Osteocyte (in vitro differentiated cells): Measurements from ENCODE around the gene HBG1. TPM values are rescaled to one million over a fixed set of nuclear protein-coding genes. Genes with fewer than 3 reads are reported as not detected.

Experiments used
- DNase-seq: peaks from one replicate; pipeline ENCODE4 v3.0.0; 2021; ENCODE audit warnings: mixed read lengths; ENCODE audit not compliant: unreplicated experiment; ENCODE audit errors: extremely low spot score
- H3K27ac Mint-ChIP-seq: one replicate; pipeline ENCODE4 v1.8.0; 2021; ENCODE audit warnings: mild to moderate bottlenecking, mixed read lengths; ENCODE audit not compliant: unreplicated experiment
- H3K27me3 Mint-ChIP-seq: one replicate; pipeline ENCODE4 v1.8.0; 2021; ENCODE audit warnings: mixed read lengths; ENCODE audit not compliant: unreplicated experiment
- H3K36me3 Mint-ChIP-seq: one replicate; pipeline ENCODE4 v1.8.0; 2021; ENCODE audit warnings: mixed read lengths; ENCODE audit not compliant: unreplicated experiment
- H3K4me1 Mint-ChIP-seq: one replicate; pipeline ENCODE4 v1.8.0; 2021; ENCODE audit warnings: mixed read lengths; ENCODE audit not compliant: unreplicated experiment
- H3K4me3 Mint-ChIP-seq: one replicate; pipeline ENCODE4 v1.8.0; 2021; ENCODE audit warnings: mild to moderate bottlenecking, moderate library complexity, mixed read lengths; ENCODE audit not compliant: unreplicated experiment
- H3K9me3 Mint-ChIP-seq: one replicate; pipeline ENCODE4 v1.8.0; 2021; ENCODE audit warnings: mixed read lengths; ENCODE audit not compliant: unreplicated experiment
- total RNA-seq: library from RNA; stranded (reverse); gene quantifications from 2 replicates; pipeline ENCODE4 v1.2.1, GENCODE V29; 2021
- TF ChIP-seq, protein P1 (sequence below): fragments of 200-600 bp; sonication (generic); IDR thresholded peaks from 2 replicates; pipeline ENCODE4 v1.5.0; 2021; ENCODE audit warnings: antibody characterized with exemption, mild to moderate bottlenecking, moderate library complexity

HBG1 gene
- total RNA-seq, 1 donor from 2014 or later = not detected

DNA sequence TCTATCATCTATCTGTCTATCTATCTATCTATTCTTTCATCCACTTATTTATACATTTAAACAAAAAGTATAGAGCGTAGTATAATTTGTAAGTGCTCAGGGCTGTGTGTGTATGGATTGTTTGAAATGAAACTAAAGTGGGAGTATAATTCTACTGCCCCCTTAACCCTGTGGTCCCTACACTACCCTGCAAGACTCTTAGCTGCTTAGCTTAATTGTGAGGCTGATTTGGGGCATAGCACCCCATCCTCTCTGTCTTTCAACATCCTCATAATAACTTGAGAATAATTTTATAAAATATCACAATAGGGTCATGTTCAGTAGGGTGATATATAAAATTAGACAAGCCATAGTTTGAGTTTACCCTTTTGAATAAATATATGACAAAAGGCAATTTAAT lies 40.4 kb upstream of the HBG1 start:
- Mint-ChIP-seq H3K36me3 (no peaks in the 10 kb centered on the region), H3K9me3 (no peaks in the 10 kb centered on the region), H3K27ac (no peak overlapping the region), H3K27me3 (no peaks in the 10 kb centered on the region), H3K4me3 (no peak overlapping the region), H3K4me1 (peaks cover 6% of the 10 kb centered on the region)
- TF ChIP-seq, protein P1, sequence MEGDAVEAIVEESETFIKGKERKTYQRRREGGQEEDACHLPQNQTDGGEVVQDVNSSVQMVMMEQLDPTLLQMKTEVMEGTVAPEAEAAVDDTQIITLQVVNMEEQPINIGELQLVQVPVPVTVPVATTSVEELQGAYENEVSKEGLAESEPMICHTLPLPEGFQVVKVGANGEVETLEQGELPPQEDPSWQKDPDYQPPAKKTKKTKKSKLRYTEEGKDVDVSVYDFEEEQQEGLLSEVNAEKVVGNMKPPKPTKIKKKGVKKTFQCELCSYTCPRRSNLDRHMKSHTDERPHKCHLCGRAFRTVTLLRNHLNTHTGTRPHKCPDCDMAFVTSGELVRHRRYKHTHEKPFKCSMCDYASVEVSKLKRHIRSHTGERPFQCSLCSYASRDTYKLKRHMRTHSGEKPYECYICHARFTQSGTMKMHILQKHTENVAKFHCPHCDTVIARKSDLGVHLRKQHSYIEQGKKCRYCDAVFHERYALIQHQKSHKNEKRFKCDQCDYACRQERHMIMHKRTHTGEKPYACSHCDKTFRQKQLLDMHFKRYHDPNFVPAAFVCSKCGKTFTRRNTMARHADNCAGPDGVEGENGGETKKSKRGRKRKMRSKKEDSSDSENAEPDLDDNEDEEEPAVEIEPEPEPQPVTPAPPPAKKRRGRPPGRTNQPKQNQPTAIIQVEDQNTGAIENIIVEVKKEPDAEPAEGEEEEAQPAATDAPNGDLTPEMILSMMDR = no peak
- no peak for DNase-seq

DNA sequence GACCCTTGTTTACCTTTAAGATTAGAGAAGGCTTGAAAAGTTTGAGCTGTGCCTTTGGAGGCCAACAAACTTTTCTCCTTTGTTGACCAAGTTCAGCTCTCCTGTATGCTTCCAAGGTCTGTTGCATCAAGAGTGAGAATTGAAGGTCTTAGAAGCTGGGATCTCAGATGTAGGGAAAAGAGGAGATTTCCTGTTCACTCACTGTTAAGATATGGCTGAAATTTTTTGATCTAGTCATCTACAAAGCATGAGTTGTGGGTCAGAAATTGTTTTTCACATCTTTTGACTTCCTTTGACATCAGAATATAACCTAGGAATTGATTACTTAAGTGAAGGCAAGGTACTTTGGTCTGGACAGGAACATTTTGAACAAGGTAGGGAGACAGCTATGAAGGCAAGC lies 40.0 kb upstream of the HBG1 start:
- Mint-ChIP-seq H3K36me3 (no peaks in the 10 kb centered on the region), H3K27ac (no peak overlapping the region), H3K27me3 (no peaks in the 10 kb centered on the region), H3K4me1 (peaks cover 6% of the 10 kb centered on the region), H3K9me3 (no peaks in the 10 kb centered on the region), H3K4me3 (no peak overlapping the region)
- DNase-seq = no peak
- TF ChIP-seq, protein P1 = no peak

DNA sequence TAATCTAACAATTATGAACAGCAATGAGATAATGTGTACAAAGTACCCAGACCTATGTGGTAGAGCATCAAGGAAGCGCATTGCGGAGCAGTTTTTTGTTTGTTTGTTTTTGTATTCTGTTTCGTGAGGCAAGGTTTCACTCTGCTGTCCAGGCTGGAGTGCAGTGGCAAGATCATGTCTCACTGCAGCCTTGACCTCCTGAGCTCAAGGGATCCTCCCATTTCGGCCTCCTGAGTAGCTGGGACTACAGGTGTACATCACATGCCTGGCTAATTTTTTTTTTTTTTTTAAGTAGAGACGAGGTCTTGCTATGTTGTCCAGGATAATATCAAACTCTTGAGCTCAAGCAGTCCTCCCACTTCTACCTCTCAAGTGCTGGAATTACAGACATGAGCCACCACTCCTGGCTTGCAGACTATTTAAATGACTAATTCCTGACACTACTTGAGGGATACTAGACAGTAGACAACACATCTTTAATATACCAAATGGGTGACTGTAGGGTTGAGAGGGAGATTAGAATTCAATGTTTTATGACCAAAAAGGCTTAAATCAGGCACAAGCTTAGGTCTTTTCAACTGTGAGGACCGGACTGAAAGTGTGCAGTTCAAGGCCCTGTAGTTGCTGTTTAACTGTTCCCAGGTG lies 39.4 kb upstream of the HBG1 start:
- H3K9me3 Mint-ChIP-seq = no peaks in the 10 kb centered on the region
- peaks cover 6% of the 10 kb centered on the region for H3K4me1 Mint-ChIP-seq
- H3K27ac Mint-ChIP-seq = no peak overlapping the region
- TF ChIP-seq, protein P1 = no peak
- H3K27me3 Mint-ChIP-seq = no peaks in the 10 kb centered on the region
- no peaks in the 10 kb centered on the region for H3K36me3 Mint-ChIP-seq
- no peak for DNase-seq
- H3K4me3 Mint-ChIP-seq = no peak overlapping the region

DNA sequence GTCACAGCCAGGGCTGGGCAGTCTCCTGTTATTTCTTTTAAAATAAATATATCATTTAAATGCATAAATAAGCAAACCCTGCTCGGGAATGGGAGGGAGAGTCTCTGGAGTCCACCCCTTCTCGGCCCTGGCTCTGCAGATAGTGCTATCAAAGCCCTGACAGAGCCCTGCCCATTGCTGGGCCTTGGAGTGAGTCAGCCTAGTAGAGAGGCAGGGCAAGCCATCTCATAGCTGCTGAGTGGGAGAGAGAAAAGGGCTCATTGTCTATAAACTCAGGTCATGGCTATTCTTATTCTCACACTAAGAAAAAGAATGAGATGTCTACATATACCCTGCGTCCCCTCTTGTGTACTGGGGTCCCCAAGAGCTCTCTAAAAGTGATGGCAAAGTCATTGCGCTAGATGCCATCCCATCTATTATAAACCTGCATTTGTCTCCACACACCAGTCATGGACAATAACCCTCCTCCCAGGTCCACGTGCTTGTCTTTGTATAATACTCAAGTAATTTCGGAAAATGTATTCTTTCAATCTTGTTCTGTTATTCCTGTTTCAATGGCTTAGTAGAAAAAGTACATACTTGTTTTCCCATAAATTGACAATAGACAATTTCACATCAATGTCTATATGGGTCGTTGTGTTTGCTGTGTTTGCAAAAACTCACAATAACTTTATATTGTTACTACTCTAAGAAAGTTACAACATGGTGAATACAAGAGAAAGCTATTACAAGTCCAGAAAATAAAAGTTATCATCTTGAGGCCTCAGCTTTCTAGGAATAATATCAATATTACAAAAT lies 38.6 kb upstream of the HBG1 start:
- Mint-ChIP-seq H3K27ac (no peak overlapping the region), H3K27me3 (no peaks in the 10 kb centered on the region), H3K4me3 (no peak overlapping the region), H3K36me3 (no peaks in the 10 kb centered on the region), H3K9me3 (no peaks in the 10 kb centered on the region), H3K4me1 (peaks cover 5% of the 10 kb centered on the region)
- no peak for DNase-seq
- TF ChIP-seq, protein P1 = no peak

DNA sequence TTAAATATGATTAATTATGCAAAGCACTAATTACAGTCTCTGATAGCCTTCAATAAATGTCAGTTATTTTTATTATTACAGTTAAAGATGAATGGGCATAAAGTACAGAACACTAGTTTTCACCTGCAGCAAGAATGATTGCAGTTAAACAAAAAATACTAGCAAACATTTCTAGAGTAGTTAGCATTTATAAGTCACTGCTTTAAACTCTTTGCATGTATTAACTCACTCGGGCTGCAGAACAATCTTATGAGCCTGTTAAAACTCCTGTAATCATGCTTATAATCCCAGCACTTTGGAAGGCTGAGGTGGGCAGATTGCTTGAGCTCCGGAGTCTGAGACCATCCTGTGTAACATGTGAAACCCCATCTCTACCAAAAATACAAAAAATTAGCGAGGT lies 37.2 kb upstream of the HBG1 start:
- TF ChIP-seq, protein P1 = no peak
- no peak for DNase-seq
- Mint-ChIP-seq H3K36me3 (no peaks in the 10 kb centered on the region), H3K27ac (no peak overlapping the region), H3K4me1 (no peaks in the 10 kb centered on the region), H3K27me3 (no peaks in the 10 kb centered on the region), H3K9me3 (no peaks in the 10 kb centered on the region), H3K4me3 (no peak overlapping the region)
